MM.1S (cell line): ENCODE measurements around the gene FBXL7.

Source experiments
- DNase-seq: peaks from one replicate; pipeline ENCODE4 v3.0.0-alpha.2; 2015
- H2AFZ ChIP-seq: fragments of 300-600 bp; sonication (generic); 2 replicates; pipeline ENCODE4 v1.6.0; 2016; ENCODE audit warnings: antibody characterized with exemption, low read length
- H3F3A ChIP-seq: fragments of 300-600 bp; sonication (generic); 2 replicates; pipeline ENCODE4 v1.6.1; 2016; ENCODE audit warnings: mild to moderate bottlenecking, antibody characterized with exemption, low read length, moderate library complexity, mixed read lengths; ENCODE audit not compliant: insufficient read depth
- H3K27ac ChIP-seq: fragments of 300-600 bp; sonication (generic); 2 replicates; pipeline ENCODE4 v1.5.1; 2016; ENCODE audit warnings: mild to moderate bottlenecking, low read length
- H3K27me3 ChIP-seq: fragments of 300-600 bp; sonication (generic); replicated peaks from 2 replicates; pipeline ENCODE4 v1.6.0; 2016; ENCODE audit warnings: low read length; ENCODE audit not compliant: insufficient read depth
- H3K36me3 ChIP-seq: fragments of 300-600 bp; sonication (generic); replicated peaks from 2 replicates; pipeline ENCODE4 v1.6.1; 2016; ENCODE audit warnings: mild to moderate bottlenecking, low read length, mixed read lengths; ENCODE audit not compliant: insufficient read depth
- H3K4me1 ChIP-seq: fragments of 300-600 bp; sonication (generic); 2 replicates; pipeline ENCODE4 v1.6.1; 2016; ENCODE audit warnings: low read length, mixed read lengths
- H3K4me2 ChIP-seq: fragments of 300-600 bp; sonication (generic); 2 replicates; pipeline ENCODE4 v1.6.0; 2016; ENCODE audit warnings: low read depth, low read length
- H3K4me3 ChIP-seq: fragments of 300-600 bp; sonication (generic); 2 replicates; pipeline ENCODE4 v1.5.1; 2016; ENCODE audit warnings: low read length, mixed read lengths
- H3K79me2 ChIP-seq: fragments of 300-600 bp; sonication (generic); 2 replicates; pipeline ENCODE4 v1.6.1; 2016; ENCODE audit warnings: mixed run types, low read length, mixed read lengths
- H3K9ac ChIP-seq: fragments of 300-600 bp; sonication (generic); 2 replicates; pipeline ENCODE4 v1.6.1; 2016; ENCODE audit warnings: low read length, mixed read lengths
- H3K9me2 ChIP-seq: fragments of 300-600 bp; sonication (generic); replicated peaks from 2 replicates; pipeline ENCODE4 v1.6.1; 2016; ENCODE audit warnings: mild to moderate bottlenecking, low read length, mixed read lengths; ENCODE audit not compliant: insufficient read depth
- H3K9me3 ChIP-seq: fragments of 300-600 bp; sonication (generic); replicated peaks from 2 replicates; pipeline ENCODE4 v1.6.1; 2016; ENCODE audit warnings: mild to moderate bottlenecking, low read length, mixed read lengths; ENCODE audit not compliant: insufficient read depth
- H4K20me1 ChIP-seq: fragments of 300-600 bp; sonication (generic); 2 replicates; pipeline ENCODE4 v1.6.1; 2016; ENCODE audit warnings: mild to moderate bottlenecking, low read length, moderate library complexity, mixed read lengths; ENCODE audit not compliant: insufficient read depth
- EZH2 ChIP-seq: fragments of 300-600 bp; sonication (generic); optimal IDR thresholded peaks from 2 replicates; pipeline ENCODE3; 2017; ENCODE audit warnings: low read depth, mild to moderate bottlenecking, antibody characterized with exemption, low read length, mixed read lengths
- EZH2phosphoT487 ChIP-seq: fragments of 300-600 bp; sonication (generic); IDR thresholded peaks from 2 replicates; pipeline ENCODE4 v1.6.1; 2018; ENCODE audit warnings: antibody characterized with exemption, low read length
- TF ChIP-seq, protein P1 (sequence below): fragments of 300-600 bp; sonication (generic); IDR thresholded peaks from 2 replicates; pipeline ENCODE4 v1.5.1; 2016; ENCODE audit warnings: antibody characterized with exemption, low read length, mixed read lengths

Gene FBXL7

GRCh38 chr5:15794052-15794985 is 294.3 kb downstream of the FBXL7 start:
- Histone ChIP-seq H3K9me3 (no peaks in the 10 kb centered on the region), H3K4me2 (peak overlapping the region; percentile 73), H4K20me1 (no peaks in the 10 kb centered on the region), H3K4me1 (peaks cover 17% of the 10 kb centered on the region), H3K79me2 (peaks cover 43% of the 10 kb centered on the region), H2AFZ (peak overlapping the region; percentile 37; the same call in 1 of the 2 replicates), H3K9ac (peak overlapping the region; percentile 50; the same call in 1 of the 2 replicates), H3K27ac (peak overlapping the region; percentile 79), H3K9me2 (no peaks in the 10 kb centered on the region), H3F3A (peaks cover 16% of the 10 kb centered on the region), H3K4me3 (peak overlapping the region; percentile 39), H3K36me3 (no peaks in the 10 kb centered on the region), H3K27me3 (no peaks in the 10 kb centered on the region)
- TF ChIP-seq EZH2phosphoT487 (no peak), EZH2 (no peak)
- TF ChIP-seq, protein P1, sequence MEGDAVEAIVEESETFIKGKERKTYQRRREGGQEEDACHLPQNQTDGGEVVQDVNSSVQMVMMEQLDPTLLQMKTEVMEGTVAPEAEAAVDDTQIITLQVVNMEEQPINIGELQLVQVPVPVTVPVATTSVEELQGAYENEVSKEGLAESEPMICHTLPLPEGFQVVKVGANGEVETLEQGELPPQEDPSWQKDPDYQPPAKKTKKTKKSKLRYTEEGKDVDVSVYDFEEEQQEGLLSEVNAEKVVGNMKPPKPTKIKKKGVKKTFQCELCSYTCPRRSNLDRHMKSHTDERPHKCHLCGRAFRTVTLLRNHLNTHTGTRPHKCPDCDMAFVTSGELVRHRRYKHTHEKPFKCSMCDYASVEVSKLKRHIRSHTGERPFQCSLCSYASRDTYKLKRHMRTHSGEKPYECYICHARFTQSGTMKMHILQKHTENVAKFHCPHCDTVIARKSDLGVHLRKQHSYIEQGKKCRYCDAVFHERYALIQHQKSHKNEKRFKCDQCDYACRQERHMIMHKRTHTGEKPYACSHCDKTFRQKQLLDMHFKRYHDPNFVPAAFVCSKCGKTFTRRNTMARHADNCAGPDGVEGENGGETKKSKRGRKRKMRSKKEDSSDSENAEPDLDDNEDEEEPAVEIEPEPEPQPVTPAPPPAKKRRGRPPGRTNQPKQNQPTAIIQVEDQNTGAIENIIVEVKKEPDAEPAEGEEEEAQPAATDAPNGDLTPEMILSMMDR, result peak; percentile 45
- peak; percentile 64 for DNase-seq

GRCh38 chr5:15796096-15796495 is 296.1 kb downstream of the FBXL7 start:
- H4K20me1 ChIP-seq, result no peaks in the 10 kb centered on the region
- H3K79me2 ChIP-seq, result peaks cover 49% of the 10 kb centered on the region
- no peaks in the 10 kb centered on the region for H3K9me3 ChIP-seq
- peaks cover 16% of the 10 kb centered on the region for H3F3A ChIP-seq
- no peaks in the 10 kb centered on the region for H3K9me2 ChIP-seq
- TF ChIP-seq EZH2 (no peak), EZH2phosphoT487 (no peak)
- TF ChIP-seq, protein P1, result no peak
- H3K27ac ChIP-seq, result no peak overlapping the region
- no peaks in the 10 kb centered on the region for H3K27me3 ChIP-seq
- no peaks in the 10 kb centered on the region for H3K36me3 ChIP-seq
- no peak overlapping the region for H3K4me3 ChIP-seq
- H3K4me1 ChIP-seq, result peaks cover 17% of the 10 kb centered on the region
- no peak overlapping the region for H3K9ac ChIP-seq
- H3K4me2 ChIP-seq, result no peak overlapping the region
- H2AFZ ChIP-seq, result no peak overlapping the region
- no peak for DNase-seq

- Histone ChIP-seq H2AFZ (no peak overlapping the region), H3K27me3 (no peaks in the 10 kb centered on the region), H3K4me3 (no peak overlapping the region), H3K9me3 (no peaks in the 10 kb centered on the region), H3K79me2 (peaks cover 48% of the 10 kb centered on the region), H3K9me2 (no peaks in the 10 kb centered on the region), H3K4me1 (peaks cover 17% of the 10 kb centered on the region), H3K36me3 (no peaks in the 10 kb centered on the region), H3K4me2 (no peak overlapping the region), H3K27ac (no peak overlapping the region), H3K9ac (no peak overlapping the region), H3F3A (peaks cover 16% of the 10 kb centered on the region), H4K20me1 (no peaks in the 10 kb centered on the region)
- TF ChIP-seq EZH2, result no peak
- TF ChIP-seq, protein P1, result no peak
- TF ChIP-seq EZH2phosphoT487, result no peak
- DNase-seq, result no peak
Observed at GRCh38 chr5:15796557-15796956, 296.6 kb downstream of the FBXL7 start.
